GM23338 (cell line): ENCODE results near the gene ABCG2. TPM values are rescaled to one million over a fixed set of nuclear protein-coding genes. Genes with fewer than 3 reads are reported as not detected.

Experiments used
- ATAC-seq: fragments of 200-7000 bp; cut with Tn5 transposase; 3 replicates; pipeline ENCODE4 v1.9.1; 2020
- DNase-seq: peaks from one replicate; pipeline ENCODE4 v3.0.0-alpha.2; 2015; ENCODE audit warnings: low spot score
- H2AFZ ChIP-seq: fragments of 200-600 bp; sonication (generic); 2 replicates; pipeline ENCODE4 v1.8.0; 2016; ENCODE audit warnings: antibody characterized with exemption, mild to moderate bottlenecking, moderate library complexity
- H3F3A ChIP-seq: fragments of 200-600 bp; sonication (generic); replicated peaks from 2 replicates; pipeline ENCODE4 v1.8.0; 2017; ENCODE audit warnings: antibody characterized with exemption, mixed run types, low read depth
- H3K27ac ChIP-seq: fragments of 200-600 bp; sonication (generic); 2 replicates; pipeline ENCODE4 v1.6.1; 2016; ENCODE audit warnings: low read depth
- H3K27me3 ChIP-seq: fragments of 200-600 bp; sonication (generic); 2 replicates; pipeline ENCODE4 v1.8.0; 2016; ENCODE audit warnings: mild to moderate bottlenecking, mixed run types, moderate library complexity; ENCODE audit not compliant: insufficient read depth
- H3K36me3 ChIP-seq: fragments of 200-600 bp; sonication (generic); 2 replicates; pipeline ENCODE4 v1.8.0; 2016; ENCODE audit warnings: mild to moderate bottlenecking; ENCODE audit not compliant: insufficient read depth
- H3K4me1 ChIP-seq: fragments of 200-600 bp; sonication (generic); 2 replicates; pipeline ENCODE4 v1.8.0; 2016; ENCODE audit warnings: mild to moderate bottlenecking, moderate library complexity; ENCODE audit not compliant: insufficient read depth
- H3K4me2 ChIP-seq: fragments of 200-600 bp; sonication (generic); 2 replicates; pipeline ENCODE4 v1.7.1; 2017; ENCODE audit warnings: mixed run types
- H3K4me3 ChIP-seq: fragments of 200-600 bp; sonication (generic); 2 replicates; pipeline ENCODE4 v1.6.1; 2016; ENCODE audit warnings: mixed run types
- H3K79me2 ChIP-seq: fragments of 200-600 bp; sonication (generic); replicated peaks from 2 replicates; pipeline ENCODE4 v1.8.0; 2017; ENCODE audit warnings: mild to moderate bottlenecking; ENCODE audit not compliant: insufficient read depth
- H3K9me2 ChIP-seq: fragments of 200-600 bp; sonication (generic); 2 replicates; pipeline ENCODE4 v1.8.0; 2017; ENCODE audit not compliant: insufficient read depth
- H4K20me1 ChIP-seq: fragments of 200-600 bp; sonication (generic); replicated peaks from 2 replicates; pipeline ENCODE4 v1.8.0; 2017; ENCODE audit warnings: mild to moderate bottlenecking; ENCODE audit not compliant: insufficient read depth
- H3K27ac Mint-ChIP-seq: 2 replicates; pipeline ENCODE4 v1.8.0; 2020; ENCODE audit warnings: inconsistent platforms, mild to moderate bottlenecking, moderate library complexity, mixed read lengths
- H3K27me3 Mint-ChIP-seq: 3 replicates; pipeline ENCODE4 v1.8.0; 2022; ENCODE audit warnings: low read depth, mild to moderate bottlenecking, moderate library complexity, mixed read lengths, inconsistent platforms; ENCODE audit not compliant: insufficient read depth, poor library complexity
- H3K36me3 Mint-ChIP-seq: 3 replicates; pipeline ENCODE4 v1.8.0; 2021; ENCODE audit warnings: low read depth, mild to moderate bottlenecking, inconsistent platforms, moderate library complexity, mixed read lengths
- H3K4me1 Mint-ChIP-seq: 3 replicates; pipeline ENCODE4 v1.8.0; 2020; ENCODE audit warnings: mild to moderate bottlenecking, inconsistent platforms, mixed read lengths
- H3K4me3 Mint-ChIP-seq: 3 replicates; pipeline ENCODE4 v1.8.0; 2021; ENCODE audit warnings: moderate library complexity, mild to moderate bottlenecking, inconsistent platforms, mixed read lengths
- H3K9me3 Mint-ChIP-seq: 3 replicates; pipeline ENCODE4 v1.8.0; 2020; ENCODE audit warnings: moderate library complexity, mild to moderate bottlenecking, inconsistent platforms, mixed read lengths
- CTCF ChIP-seq, 2 experiments: fragments of 200-600 bp in 1 of 2; sonication (generic) in 1 of 2; conservative IDR thresholded peaks; 2 replicates each; pipeline versions ENCODE4 v1.5.1 to v1.6.1; 2016 to 2017; ENCODE audit warnings: antibody characterized with exemption in 2 of 2, low read depth in 2 of 2, mild to moderate bottlenecking in 2 of 2, moderate library complexity in 1 of 2
- EZH2phosphoT487 ChIP-seq: fragments of 200-600 bp; sonication (generic); IDR thresholded peaks from one replicate; pipeline ENCODE4 v1.8.1; 2018; ENCODE audit warnings: antibody characterized with exemption; ENCODE audit not compliant: unreplicated experiment
- NANOG ChIP-seq: IDR thresholded peaks from 2 replicates; pipeline ENCODE4 v1.6.1; 2016; ENCODE audit warnings: antibody characterized with exemption, borderline replicate concordance
- POLR2AphosphoS5 ChIP-seq: IDR thresholded peaks from 2 replicates; pipeline ENCODE4 v1.6.1; 2016; ENCODE audit warnings: antibody characterized with exemption, low read depth
- STAT1 ChIP-seq: IDR thresholded peaks from one replicate; pipeline ENCODE4 v1.6.1; 2016; ENCODE audit warnings: antibody characterized with exemption; ENCODE audit not compliant: unreplicated experiment
- ZNF331 ChIP-seq: fragments of 250-450 bp; sonication (Bioruptor Pico); IDR thresholded peaks from 2 replicates; pipeline ENCODE4 v1.5.0; 2020; ENCODE audit warnings: low read depth, mild to moderate bottlenecking, moderate library complexity
- polyA plus RNA-seq: library from polyadenylated mRNA; unstranded; fragments of >200 nt; fragmentation: Nextera tagmentation; extraction: Ambion mirVana; gene quantifications from 2 replicates; pipeline ENCODE4 v1.2.1, GENCODE V29; 2016
- total RNA-seq: library from RNA; depleted of rRNA; stranded (reverse); fragments of >200 nt; shearing (Covaris generic); gene quantifications from 2 replicates; pipeline ENCODE4 v1.2.3, GENCODE V29; 2014
- TF ChIP-seq, protein P1 (sequence below): fragments of 250-450 bp; sonication (Bioruptor Pico); IDR thresholded peaks from 2 replicates; pipeline ENCODE4 v1.5.0; 2020; ENCODE audit warnings: mild to moderate bottlenecking, moderate library complexity
- TF ChIP-seq, protein P2 (sequence below): IDR thresholded peaks from 2 replicates; pipeline ENCODE4 v1.6.1; 2016; ENCODE audit warnings: antibody characterized with exemption

Gene ABCG2
- total and polyA plus RNA-seq, 2 experiments from 2014 or later, result 1.5 to 10.6 TPM

DNA sequence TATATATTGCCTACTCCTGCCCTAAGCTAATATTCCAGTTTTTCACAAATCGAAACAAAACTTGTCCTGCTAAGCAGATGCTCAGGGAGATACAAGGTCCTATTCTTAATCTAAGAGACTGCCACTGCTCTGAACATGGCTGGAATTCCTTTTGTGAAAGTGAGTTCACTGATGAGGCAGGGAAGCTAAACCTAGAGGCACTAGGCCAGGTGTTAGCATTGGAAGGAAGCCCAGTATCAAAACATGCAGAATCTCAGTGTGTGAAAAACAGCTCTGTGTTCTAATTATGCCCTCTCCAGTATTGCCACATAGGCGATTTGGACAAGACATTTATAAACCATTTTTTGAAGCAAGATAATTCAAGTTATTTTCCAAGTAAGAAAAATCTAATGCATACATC lies 47.6 kb downstream of the ABCG2 start (continued):
- TF ChIP-seq, protein P1, sequence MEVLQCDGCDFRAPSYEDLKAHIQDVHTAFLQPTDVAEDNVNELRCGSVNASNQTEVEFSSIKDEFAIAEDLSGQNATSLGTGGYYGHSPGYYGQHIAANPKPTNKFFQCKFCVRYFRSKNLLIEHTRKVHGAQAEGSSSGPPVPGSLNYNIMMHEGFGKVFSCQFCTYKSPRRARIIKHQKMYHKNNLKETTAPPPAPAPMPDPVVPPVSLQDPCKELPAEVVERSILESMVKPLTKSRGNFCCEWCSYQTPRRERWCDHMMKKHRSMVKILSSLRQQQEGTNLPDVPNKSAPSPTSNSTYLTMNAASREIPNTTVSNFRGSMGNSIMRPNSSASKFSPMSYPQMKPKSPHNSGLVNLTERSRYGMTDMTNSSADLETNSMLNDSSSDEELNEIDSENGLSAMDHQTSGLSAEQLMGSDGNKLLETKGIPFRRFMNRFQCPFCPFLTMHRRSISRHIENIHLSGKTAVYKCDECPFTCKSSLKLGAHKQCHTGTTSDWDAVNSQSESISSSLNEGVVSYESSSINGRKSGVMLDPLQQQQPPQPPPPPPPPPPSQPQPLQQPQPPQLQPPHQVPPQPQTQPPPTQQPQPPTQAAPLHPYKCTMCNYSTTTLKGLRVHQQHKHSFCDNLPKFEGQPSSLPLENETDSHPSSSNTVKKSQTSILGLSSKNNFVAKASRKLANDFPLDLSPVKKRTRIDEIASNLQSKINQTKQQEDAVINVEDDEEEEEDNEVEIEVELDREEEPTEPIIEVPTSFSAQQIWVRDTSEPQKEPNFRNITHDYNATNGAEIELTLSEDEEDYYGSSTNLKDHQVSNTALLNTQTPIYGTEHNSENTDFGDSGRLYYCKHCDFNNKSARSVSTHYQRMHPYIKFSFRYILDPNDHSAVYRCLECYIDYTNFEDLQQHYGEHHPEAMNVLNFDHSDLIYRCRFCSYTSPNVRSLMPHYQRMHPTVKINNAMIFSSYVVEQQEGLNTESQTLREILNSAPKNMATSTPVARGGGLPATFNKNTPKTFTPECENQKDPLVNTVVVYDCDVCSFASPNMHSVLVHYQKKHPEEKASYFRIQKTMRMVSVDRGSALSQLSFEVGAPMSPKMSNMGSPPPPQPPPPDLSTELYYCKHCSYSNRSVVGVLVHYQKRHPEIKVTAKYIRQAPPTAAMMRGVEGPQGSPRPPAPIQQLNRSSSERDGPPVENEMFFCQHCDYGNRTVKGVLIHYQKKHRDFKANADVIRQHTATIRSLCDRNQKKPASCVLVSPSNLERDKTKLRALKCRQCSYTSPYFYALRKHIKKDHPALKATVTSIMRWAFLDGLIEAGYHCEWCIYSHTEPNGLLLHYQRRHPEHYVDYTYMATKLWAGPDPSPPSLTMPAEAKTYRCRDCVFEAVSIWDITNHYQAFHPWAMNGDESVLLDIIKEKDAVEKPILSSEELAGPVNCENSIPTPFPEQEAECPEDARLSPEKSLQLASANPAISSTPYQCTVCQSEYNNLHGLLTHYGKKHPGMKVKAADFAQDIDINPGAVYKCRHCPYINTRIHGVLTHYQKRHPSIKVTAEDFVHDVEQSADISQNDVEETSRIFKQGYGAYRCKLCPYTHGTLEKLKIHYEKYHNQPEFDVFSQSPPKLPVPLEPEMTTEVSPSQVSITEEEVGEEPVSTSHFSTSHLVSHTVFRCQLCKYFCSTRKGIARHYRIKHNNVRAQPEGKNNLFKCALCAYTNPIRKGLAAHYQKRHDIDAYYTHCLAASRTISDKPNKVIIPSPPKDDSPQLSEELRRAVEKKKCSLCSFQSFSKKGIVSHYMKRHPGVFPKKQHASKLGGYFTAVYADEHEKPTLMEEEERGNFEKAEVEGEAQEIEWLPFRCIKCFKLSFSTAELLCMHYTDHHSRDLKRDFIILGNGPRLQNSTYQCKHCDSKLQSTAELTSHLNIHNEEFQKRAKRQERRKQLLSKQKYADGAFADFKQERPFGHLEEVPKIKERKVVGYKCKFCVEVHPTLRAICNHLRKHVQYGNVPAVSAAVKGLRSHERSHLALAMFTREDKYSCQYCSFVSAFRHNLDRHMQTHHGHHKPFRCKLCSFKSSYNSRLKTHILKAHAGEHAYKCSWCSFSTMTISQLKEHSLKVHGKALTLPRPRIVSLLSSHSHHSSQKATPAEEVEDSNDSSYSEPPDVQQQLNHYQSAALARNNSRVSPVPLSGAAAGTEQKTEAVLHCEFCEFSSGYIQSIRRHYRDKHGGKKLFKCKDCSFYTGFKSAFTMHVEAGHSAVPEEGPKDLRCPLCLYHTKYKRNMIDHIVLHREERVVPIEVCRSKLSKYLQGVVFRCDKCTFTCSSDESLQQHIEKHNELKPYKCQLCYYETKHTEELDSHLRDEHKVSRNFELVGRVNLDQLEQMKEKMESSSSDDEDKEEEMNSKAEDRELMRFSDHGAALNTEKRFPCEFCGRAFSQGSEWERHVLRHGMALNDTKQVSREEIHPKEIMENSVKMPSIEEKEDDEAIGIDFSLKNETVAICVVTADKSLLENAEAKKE, result no peak
- no peak for TF ChIP-seq EZH2phosphoT487
- no peak for TF ChIP-seq STAT1
- TF ChIP-seq NANOG, result no peak

DNA sequence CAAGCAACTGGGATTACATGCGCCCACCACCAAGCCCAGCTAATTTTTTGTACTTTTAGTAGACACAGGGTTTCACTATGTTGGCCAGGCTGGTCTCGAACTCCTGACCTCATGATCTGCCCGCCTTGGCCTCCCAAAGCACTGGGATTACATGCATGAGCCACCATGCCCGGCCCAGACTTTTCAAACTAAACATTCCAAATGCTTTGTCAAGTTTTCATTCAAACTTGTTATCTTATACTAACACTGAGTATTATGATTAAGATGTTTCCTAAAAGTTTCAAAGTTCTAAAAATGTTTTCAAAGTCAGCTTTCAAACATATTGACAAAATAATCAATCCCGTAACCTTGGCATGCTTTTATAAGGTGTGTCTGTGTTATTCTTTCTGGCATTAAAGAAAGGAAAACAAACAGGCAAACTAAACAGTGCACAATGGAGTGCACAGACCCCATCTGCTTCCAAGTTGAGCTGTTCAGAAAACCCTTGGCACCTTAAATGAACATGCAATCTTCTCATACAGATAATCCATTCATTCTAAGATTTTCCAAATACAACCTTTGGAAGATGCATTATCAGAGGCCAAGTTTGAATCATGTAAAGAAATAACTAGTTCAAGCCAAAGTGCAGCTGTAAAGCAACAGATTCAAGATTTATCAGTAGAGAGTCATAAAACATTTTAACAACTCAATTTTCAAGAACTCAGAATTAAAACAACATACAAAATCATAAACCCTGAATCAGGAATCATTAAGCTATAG lies 49.1 kb downstream of the ABCG2 start:
- Histone ChIP-seq H3K36me3 (no peaks in the 10 kb centered on the region; the same call in 1 of the 2 replicates), H2AFZ (no peak overlapping the region), H3F3A (no peaks in the 10 kb centered on the region), H3K79me2 (no peaks in the 10 kb centered on the region), H3K27ac (no peak overlapping the region), H3K27me3 (no peaks in the 10 kb centered on the region), H3K9me2 (no peaks in the 10 kb centered on the region), H3K4me2 (no peak overlapping the region), H3K4me3 (no peak overlapping the region), H4K20me1 (no peaks in the 10 kb centered on the region), H3K4me1 (no peaks in the 10 kb centered on the region)
- Mint-ChIP-seq H3K27ac (no peak overlapping the region), H3K9me3 (no peaks in the 10 kb centered on the region), H3K36me3 (no peaks in the 10 kb centered on the region), H3K4me1 (peaks cover 3% of the 10 kb centered on the region; the same call in 2 of the 3 replicates), H3K4me3 (no peak overlapping the region), H3K27me3 (peaks cover 2% of the 10 kb centered on the region)
- DNase-seq, result no peak
- ATAC-seq, result no peak
- no peak for TF ChIP-seq POLR2AphosphoS5
- no peak for TF ChIP-seq CTCF (conservative IDR thresholded peaks at IDR 0.05; ENCODE audit: low read depth in 2 of 2)
- TF ChIP-seq ZNF331, result no peak
- TF ChIP-seq, protein P2, sequence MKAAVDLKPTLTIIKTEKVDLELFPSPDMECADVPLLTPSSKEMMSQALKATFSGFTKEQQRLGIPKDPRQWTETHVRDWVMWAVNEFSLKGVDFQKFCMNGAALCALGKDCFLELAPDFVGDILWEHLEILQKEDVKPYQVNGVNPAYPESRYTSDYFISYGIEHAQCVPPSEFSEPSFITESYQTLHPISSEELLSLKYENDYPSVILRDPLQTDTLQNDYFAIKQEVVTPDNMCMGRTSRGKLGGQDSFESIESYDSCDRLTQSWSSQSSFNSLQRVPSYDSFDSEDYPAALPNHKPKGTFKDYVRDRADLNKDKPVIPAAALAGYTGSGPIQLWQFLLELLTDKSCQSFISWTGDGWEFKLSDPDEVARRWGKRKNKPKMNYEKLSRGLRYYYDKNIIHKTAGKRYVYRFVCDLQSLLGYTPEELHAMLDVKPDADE, result no peak
